HepG2 (cell line): Measurements from ENCODE around the gene SPPL2B. TPM values are rescaled to one million over a fixed set of nuclear protein-coding genes. Genes with fewer than 3 reads are reported as not detected.

Experiments
- ARNT2 ChIP-seq: sonication (generic); formaldehyde crosslinking; IDR thresholded peaks from 2 replicates; pipeline ENCODE4 v1.8.0; 2022; ENCODE audit warnings: mild to moderate bottlenecking, low read depth, missing genetic modification reagents, moderate library complexity
- CBFB ChIP-seq: sonication (generic); formaldehyde crosslinking; IDR thresholded peaks from 2 replicates; pipeline ENCODE4 v1.4.0; 2020; ENCODE audit warnings: missing genetic modification reagents
- FOXA3 ChIP-seq: IDR thresholded peaks from 2 replicates; pipeline ENCODE4 v1.6.1; 2016; ENCODE audit warnings: missing genetic modification reagents, missing compliant biosample characterization
- GTF2F1 ChIP-seq: fragments of 150-350 bp; IDR thresholded peaks from 2 replicates; pipeline ENCODE4 v1.6.1; 2014; ENCODE audit warnings: low read length
- HNF4G ChIP-seq, 2 experiments: sonication (generic) in 1 of 2; formaldehyde crosslinking in 1 of 2; IDR thresholded peaks; 2 replicates each; pipeline versions ENCODE4 v1.4.0 to v1.6.1; 2011 to 2020; ENCODE audit warnings: borderline replicate concordance in 2 of 2, low read depth in 2 of 2, mild to moderate bottlenecking in 2 of 2, low read length in 1 of 2, missing genetic modification reagents in 1 of 2, moderate library complexity in 1 of 2
- KDM2A ChIP-seq: sonication (generic); formaldehyde crosslinking; IDR thresholded peaks from 2 replicates; pipeline ENCODE4 v1.4.0; 2020; ENCODE audit warnings: low read depth, missing genetic modification reagents, borderline replicate concordance
- NCOA1 ChIP-seq: sonication (generic); formaldehyde crosslinking; IDR thresholded peaks from 2 replicates; pipeline ENCODE4 v1.9.0; 2021; ENCODE audit warnings: missing genetic modification reagents
- SP4 ChIP-seq: sonication (generic); formaldehyde crosslinking; IDR thresholded peaks from 2 replicates; pipeline ENCODE4 v1.8.1; 2023; ENCODE audit warnings: mild to moderate bottlenecking, missing genetic modification reagents
- TFDP1 ChIP-seq: IDR thresholded peaks from 2 replicates; pipeline ENCODE4 v1.6.1; 2016; ENCODE audit warnings: missing compliant biosample characterization, missing genetic modification reagents, borderline replicate concordance
- U2AF1 ChIP-seq: fragments of 200-400 bp; formaldehyde crosslinking; optimal IDR thresholded peaks from 2 replicates; pipeline ENCODE3; 2017; ENCODE audit warnings: mild to moderate bottlenecking, low read depth, low read length
- ZNF253 ChIP-seq: sonication (generic); formaldehyde crosslinking; IDR thresholded peaks from 2 replicates; pipeline ENCODE4 v1.8.0; 2022; ENCODE audit warnings: mild to moderate bottlenecking, missing genetic modification reagents, borderline replicate concordance
- ZNF614 ChIP-seq: IDR thresholded peaks from 2 replicates; pipeline ENCODE4 v1.6.1; 2018; ENCODE audit warnings: missing biosample characterization, missing genetic modification reagents, inconsistent platforms, borderline replicate concordance
- ZNF652 ChIP-seq: IDR thresholded peaks from 2 replicates; pipeline ENCODE4 v1.6.1; 2016; ENCODE audit warnings: low read depth, borderline replicate concordance
- ZNF691 ChIP-seq: sonication (generic); formaldehyde crosslinking; IDR thresholded peaks from 2 replicates; pipeline ENCODE4 v1.4.0; 2020; ENCODE audit warnings: missing genetic modification reagents, low read depth, mild to moderate bottlenecking, borderline replicate concordance
- polyA plus RNA-seq, 8 experiments: library from polyadenylated mRNA; depleted of rRNA in 3 of 8; stranded (reverse) in 7 of 8; unstranded in 1 of 8; fragments of >200 nt; fragmentation: Illumina TruSeq in 4 of 8; extraction: Trizol in 4 of 8; gene quantifications; 2 replicates each; pipeline versions ENCODE4 v1.2.1 to v1.2.3, GENCODE V29; 2011 to 2016; ENCODE audit warnings: low read depth in 4 of 8, missing spikeins in 1 of 8, mixed read lengths in 1 of 8; ENCODE audit not compliant: insufficient read depth in 1 of 8
- total RNA-seq, 5 experiments: library from RNA; depleted of rRNA; stranded (reverse); fragments of >200 nt; fragmentation: Illumina TruSeq; extraction: Trizol; gene quantifications; 2 replicates each; pipeline ENCODE4 v1.2.3, GENCODE V29; 2016; ENCODE audit warnings: low read depth in 1 of 5

SPPL2B gene
- total and polyA plus RNA-seq, 2 of the 13 experiments (the other 11 are each of a cell fraction or from before 2014, with no cell fraction given), result 14.9 to 15.2 TPM

DNA sequence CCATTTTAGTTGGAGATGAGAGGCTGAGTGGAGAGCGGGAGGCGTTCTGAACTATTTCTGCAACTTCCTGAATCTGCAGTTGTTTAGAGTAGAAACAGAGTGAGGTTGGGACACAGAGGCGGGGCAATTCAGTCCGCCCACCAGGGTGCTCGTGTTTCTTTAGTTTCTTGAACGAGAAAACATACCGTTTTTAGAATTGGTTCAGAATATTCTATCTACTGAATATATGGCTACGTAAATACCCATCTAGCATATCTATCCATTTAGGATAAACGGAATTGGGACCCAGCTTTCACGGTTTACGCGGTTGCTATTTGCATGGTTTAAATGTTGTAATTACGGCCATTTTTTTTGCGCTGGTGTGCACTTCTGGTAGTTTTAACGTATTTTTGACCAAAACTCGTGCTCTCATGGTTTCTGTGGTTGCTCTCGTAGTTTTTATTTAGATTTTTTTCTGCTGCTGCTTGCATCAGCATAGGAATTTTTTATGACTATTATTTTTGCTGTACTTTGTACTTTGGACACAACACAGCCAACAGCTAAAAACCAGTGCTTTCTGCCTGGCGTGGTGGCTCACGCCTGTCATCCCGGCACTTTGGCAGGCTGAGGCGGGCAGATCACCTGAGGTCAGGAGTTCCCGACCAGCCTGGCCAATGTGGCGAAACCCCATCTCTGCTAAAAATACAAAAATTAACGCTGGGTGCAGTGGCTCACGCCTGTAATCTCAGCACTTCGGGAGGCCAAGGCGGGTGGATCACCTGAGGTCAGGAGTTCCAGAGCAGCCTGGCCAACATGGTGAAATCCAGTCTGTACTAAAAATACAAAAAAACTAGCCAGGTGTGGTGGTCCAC is 66.2 kb downstream of the SPPL2B start (continued):
- TF ChIP-seq ZNF691 (no peak; the same call in 1 of the 2 replicates), CBFB (CRISPR knock-in tag) (no peak), GTF2F1 (no peak), SP4 (CRISPR knock-in tag) (no peak), KDM2A (no peak), NCOA1 (CRISPR knock-in tag) (no peak), HNF4G (IDR thresholded peaks at IDR 0.05; ENCODE audit: borderline replicate concordance, low read depth, low read length) (peak; percentile 65; the same call in 1 of the 2 replicates), HNF4G (CRISPR knock-in tag; IDR thresholded peaks at IDR 0.05; ENCODE audit: borderline replicate concordance, low read depth) (no peak; the same call in none of the 2 replicates), ARNT2 (CRISPR knock-in tag) (no peak), ZNF614 (CRISPR knock-in tag) (no peak), TFDP1 (CRISPR knock-in tag) (peak; percentile 47; the same call in 1 of the 2 replicates), U2AF1 (no peak), ZNF253 (CRISPR knock-in tag) (no peak), FOXA3 (CRISPR knock-in tag) (peak; percentile 18; the same call in 1 of the 2 replicates), ZNF652 (CRISPR knock-in tag) (no peak)
- TF ChIP-seq, all 625 proteins: peak for 86
